HG03139 (cell line): ENCODE measurements around the gene SERPINB3.
"Not testable (repeated sequence)": the region's sequence is repeated elsewhere in the genome, so short reads cannot be mapped to it uniquely, and the experiment has no call there.

Source experiments
- ATAC-seq: cut with Tn5 transposase; IDR thresholded peaks from one replicate; pipeline ENCODE4 v1.9.1; 2021; ENCODE audit not compliant: unreplicated experiment

SERPINB3 gene

GRCh38 chr18:63648241-63648640, 13.5 kb downstream of the SERPINB3 start:
- ATAC-seq, result no peak

GRCh38 chr18:63646936-63647335, 14.8 kb downstream of the SERPINB3 start:
- no peak for ATAC-seq

- ATAC-seq, result not testable (repeated sequence)
Observed at GRCh38 chr18:63644694-63645093, 17.0 kb downstream of the SERPINB3 start.

- not testable (repeated sequence) for ATAC-seq
Observed at GRCh38 chr18:63644142-63644541, 17.6 kb downstream of the SERPINB3 start, which contains the start of gene SERPINB4. Gene SERPINB4, minus strand, starts transcription at chr18:63644256. Its CDS starts 679 bp downstream, at chr18:63643577.

- ATAC-seq, result not testable (repeated sequence)
Observed at GRCh38 chr18:63642668-63643356, 18.9 kb downstream of the SERPINB3 start.

GRCh38 chr18:63641157-63641680, 20.5 kb downstream of the SERPINB3 start:
- ATAC-seq, result not testable (repeated sequence)

- no peak for ATAC-seq
Observed at GRCh38 chr18:63637703-63638102, 24.0 kb downstream of the SERPINB3 start.

- no peak for ATAC-seq
Observed at GRCh38 chr18:63627819-63628218, 33.9 kb downstream of the SERPINB3 start.

- ATAC-seq, result no peak
Observed at GRCh38 chr18:63626431-63626830, 35.3 kb downstream of the SERPINB3 start.

- ATAC-seq, result no peak
Observed at GRCh38 chr18:63624863-63625262, 36.8 kb downstream of the SERPINB3 start.

- ATAC-seq, result no peak
Observed at GRCh38 chr18:63619661-63620060, 42.0 kb downstream of the SERPINB3 start.

GRCh38 chr18:63617915-63618234, 43.8 kb downstream of the SERPINB3 start:
- no peak for ATAC-seq

- no peak for ATAC-seq
Observed at GRCh38 chr18:63617049-63617914, 44.4 kb downstream of the SERPINB3 start.

- no peak for ATAC-seq
Observed at GRCh38 chr18:63613420-63613819, 48.3 kb downstream of the SERPINB3 start.

- ATAC-seq, result no peak
Observed at GRCh38 chr18:63606526-63606925, 55.2 kb downstream of the SERPINB3 start.
